Measurements from ENCODE around the gene DUSP1.

The DUSP1 gene

DNA sequence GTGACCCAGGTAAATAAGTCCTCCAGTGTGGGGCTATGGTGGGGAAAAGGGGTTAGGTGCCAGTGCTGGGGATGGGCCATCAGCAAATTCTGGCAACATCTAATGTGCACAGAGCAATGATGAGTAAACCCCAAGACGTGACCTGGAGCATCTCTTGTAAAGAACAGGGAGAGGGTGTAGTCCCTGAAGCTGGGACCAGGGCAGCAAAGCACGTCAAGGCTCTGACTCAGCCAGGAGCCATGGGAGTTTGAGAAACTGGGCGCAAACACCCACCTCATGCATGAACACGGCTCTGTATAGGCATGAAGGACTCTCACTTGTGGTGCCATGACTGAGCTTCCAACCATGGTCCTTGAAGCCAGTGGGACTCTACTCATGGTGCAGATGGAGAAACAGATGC, 51.8 kb downstream of the DUSP1 start:
- no peak for DNase-seq

DNA sequence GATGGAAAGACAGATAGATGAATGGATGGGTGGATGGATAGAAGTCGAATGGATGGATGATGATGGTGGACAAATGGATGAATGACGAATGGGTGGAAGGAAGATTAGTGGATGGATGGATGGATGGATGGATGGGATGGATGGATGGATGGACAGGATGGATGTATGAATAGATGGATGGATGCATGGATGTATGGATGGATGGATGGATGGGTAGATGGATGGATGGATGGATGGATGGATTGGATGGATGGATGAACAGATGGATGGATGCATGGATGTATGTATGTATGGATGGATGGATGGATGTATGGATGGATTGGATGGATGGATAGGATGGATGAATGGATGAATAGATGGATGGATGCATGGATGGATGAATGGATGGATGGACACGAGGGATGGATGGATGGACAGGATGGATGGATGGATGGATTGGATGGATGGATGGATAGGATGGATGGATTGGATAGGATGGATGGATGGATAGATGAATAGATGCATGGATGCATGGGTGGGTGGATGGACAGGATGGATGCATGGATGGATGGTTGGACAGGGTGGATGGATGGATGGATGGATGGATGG, 52.4 kb downstream of the DUSP1 start:
- DNase-seq: no peak

All from NK-92 treated with Interleukin-12 subunit alpha and Interleukin-12 subunit beta, amount 100 ng/mL, for 24 hours (cell line).